ENCODE data around the gene HNRNPH3. TPM values are rescaled to one million over a fixed set of nuclear protein-coding genes. Genes with fewer than 3 reads are reported as not detected.
"Not testable (repeated sequence)": the region's sequence is repeated elsewhere in the genome, so short reads cannot be mapped to it uniquely, and the experiment has no call there.

Gene HNRNPH3
- total and polyA plus RNA-seq, 11 donors: 23.7 to 140 (median 87.7) TPM

- Histone ChIP-seq H3K9me3 (no peaks in the 10 kb centered on the region), H3K4me3 (no peak overlapping the region), H3K27ac (no peak overlapping the region), H3K27me3 (no peaks in the 10 kb centered on the region), H3K4me1 (no peaks in the 10 kb centered on the region), H3K36me3 (no peaks in the 10 kb centered on the region)
- intact Hi-C loops (cut with DNase I): no loop called here
- no peak for ATAC-seq
- no peak for DNase-seq
- TF ChIP-seq CTCF (IDR thresholded peaks at IDR 0.05): no peak
- no peak for TF ChIP-seq POLR2A (IDR thresholded peaks at IDR 0.05)
Measured at GRCh38 chr10:68310531-68310930, 21.3 kb upstream of the HNRNPH3 start.

- intact Hi-C loops (cut with DNase I); H3K4me1 ChIP-seq; H3K36me3 ChIP-seq; H3K27ac ChIP-seq; ATAC-seq; H3K27me3 ChIP-seq; H3K4me3 ChIP-seq; DNase-seq: not testable (repeated sequence)
- WGBS, 4 donors: 95 to 98% (median 96%) methylated on average over 6 of the region's 6 CpGs
- H3K9me3 ChIP-seq: peaks cover 0 to 21% (median 11%) of the 10 kb centered on the region in 12 donors
Measured at GRCh38 chr10:68314930-68315329, 16.9 kb upstream of the HNRNPH3 start.

- Histone ChIP-seq H3K4me1 (no peaks in the 10 kb centered on the region), H3K4me3 (no peak overlapping the region), H3K9me3 (peaks cover 0 to 21% (median 11%) of the 10 kb centered on the region in 12 donors), H3K27me3 (no peaks in the 10 kb centered on the region), H3K36me3 (peaks cover 0 to 3% (median 0%) of the 10 kb centered on the region in 9 donors), H3K27ac (no peak overlapping the region)
- WGBS, 4 donors: 86 to 100% (median 91%) methylated on average over 1 of the region's 1 CpG
- DNase-seq (no peak), ATAC-seq (no peak)
- intact Hi-C loops (cut with DNase I): no loop called here
- TF ChIP-seq CTCF (IDR thresholded peaks at IDR 0.05) (no peak), POLR2A (IDR thresholded peaks at IDR 0.05) (no peak)
Measured at GRCh38 chr10:68315582-68315981, 16.3 kb upstream of the HNRNPH3 start.

GRCh38 chr10:68318331-68319059, 13.4 kb upstream of the HNRNPH3 start:
- Histone ChIP-seq H3K36me3 (peaks cover 0 to 3% (median 0%) of the 10 kb centered on the region in 9 donors), H3K4me3 (no peak overlapping the region), H3K27me3 (no peaks in the 10 kb centered on the region), H3K27ac (no peak overlapping the region), H3K9me3 (peaks cover 0 to 21% (median 11%) of the 10 kb centered on the region in 12 donors), H3K4me1 (no peaks in the 10 kb centered on the region)
- intact Hi-C loops (cut with DNase I): no loop called here
- 76 to 89% (median 80%) methylated on average over 1 of the region's 1 CpG for WGBS, 4 donors
- TF ChIP-seq POLR2A (IDR thresholded peaks at IDR 0.05) (no peak), CTCF (IDR thresholded peaks at IDR 0.05) (no peak)
- ATAC-seq (no peak), DNase-seq (no peak)

- H3K9me3 ChIP-seq; intact Hi-C loops (cut with DNase I); DNase-seq; H3K36me3 ChIP-seq; ATAC-seq; H3K27ac ChIP-seq; H3K4me3 ChIP-seq; H3K27me3 ChIP-seq: not testable (repeated sequence)
- H3K4me1 ChIP-seq: peaks cover 0 to 20% (median 4%) of the 10 kb centered on the region in 12 donors
- WGBS, 4 donors: 92 to 96% (median 95%) methylated on average over 4 of the region's 4 CpGs
Measured at GRCh38 chr10:68324396-68324795, 7.5 kb upstream of the HNRNPH3 start.

Data from heart left ventricle (tissue), 16 donors.